Left forelimb (tissue), 1 donor: ENCODE results near the gene VENTX.
"Not testable (repeated sequence)": the region's sequence is repeated elsewhere in the genome, so short reads cannot be mapped to it uniquely, and the experiment has no call there.

ENCODE experiments used
- DNase-seq: peaks from one replicate; pipeline ENCODE4 v3.0.0-alpha.2; 2018; ENCODE audit warnings: low spot score

Gene VENTX

GRCh38 chr10:133254421-133255120 is 16.9 kb downstream of the VENTX start:
- no peak for DNase-seq

- no peak for DNase-seq
Measured at GRCh38 chr10:133255323-133255722, 17.7 kb downstream of the VENTX start.

- no peak for DNase-seq
Measured at GRCh38 chr10:133257489-133258065, 19.9 kb downstream of the VENTX start.

GRCh38 chr10:133258066-133258817 is 20.6 kb downstream of the VENTX start:
- DNase-seq: no peak

- no peak for DNase-seq
Measured at GRCh38 chr10:133258818-133259601, 21.4 kb downstream of the VENTX start.

GRCh38 chr10:133259602-133259989 is 21.9 kb downstream of the VENTX start:
- DNase-seq: no peak

- DNase-seq: no peak
Measured at GRCh38 chr10:133260895-133261725, 23.5 kb downstream of the VENTX start.

GRCh38 chr10:133261726-133262325 is 24.2 kb downstream of the VENTX start:
- DNase-seq: no peak

- no peak for DNase-seq
Measured at GRCh38 chr10:133262696-133263095, 25.0 kb downstream of the VENTX start.

- DNase-seq: no peak
Measured at GRCh38 chr10:133263674-133264073, 26.0 kb downstream of the VENTX start.

GRCh38 chr10:133264461-133264860 is 26.8 kb downstream of the VENTX start:
- no peak for DNase-seq

- not testable (repeated sequence) for DNase-seq
Measured at GRCh38 chr10:133265052-133265451, 27.4 kb downstream of the VENTX start.

GRCh38 chr10:133266056-133266795 is 28.6 kb downstream of the VENTX start:
- DNase-seq: no peak

- no peak for DNase-seq
Measured at GRCh38 chr10:133267293-133267692, 29.6 kb downstream of the VENTX start.

- DNase-seq: no peak
Measured at GRCh38 chr10:133267829-133268228, 30.2 kb downstream of the VENTX start.

GRCh38 chr10:133268532-133268931 is 30.9 kb downstream of the VENTX start:
- no peak for DNase-seq

- no peak for DNase-seq
Measured at GRCh38 chr10:133269367-133269766, 31.7 kb downstream of the VENTX start.

- DNase-seq: no peak
Measured at GRCh38 chr10:133270204-133270603, 32.5 kb downstream of the VENTX start.

GRCh38 chr10:133270773-133271297 is 33.2 kb downstream of the VENTX start:
- DNase-seq: no peak
